HG02870 (cell line): Measurements from ENCODE around the gene SNRNP25.
A peak's percentile ranks its signal among the peaks of the same experiment; 100 is the strongest.
"Not testable (repeated sequence)": the region's sequence is repeated elsewhere in the genome, so short reads cannot be mapped to it uniquely, and the experiment has no call there.

Experiments used
- ATAC-seq: cut with Tn5 transposase; IDR thresholded peaks from one replicate; pipeline ENCODE4 v1.9.1; 2021; ENCODE audit warnings: mild to moderate bottlenecking, moderate library complexity; ENCODE audit not compliant: unreplicated experiment

Gene SNRNP25

DNA sequence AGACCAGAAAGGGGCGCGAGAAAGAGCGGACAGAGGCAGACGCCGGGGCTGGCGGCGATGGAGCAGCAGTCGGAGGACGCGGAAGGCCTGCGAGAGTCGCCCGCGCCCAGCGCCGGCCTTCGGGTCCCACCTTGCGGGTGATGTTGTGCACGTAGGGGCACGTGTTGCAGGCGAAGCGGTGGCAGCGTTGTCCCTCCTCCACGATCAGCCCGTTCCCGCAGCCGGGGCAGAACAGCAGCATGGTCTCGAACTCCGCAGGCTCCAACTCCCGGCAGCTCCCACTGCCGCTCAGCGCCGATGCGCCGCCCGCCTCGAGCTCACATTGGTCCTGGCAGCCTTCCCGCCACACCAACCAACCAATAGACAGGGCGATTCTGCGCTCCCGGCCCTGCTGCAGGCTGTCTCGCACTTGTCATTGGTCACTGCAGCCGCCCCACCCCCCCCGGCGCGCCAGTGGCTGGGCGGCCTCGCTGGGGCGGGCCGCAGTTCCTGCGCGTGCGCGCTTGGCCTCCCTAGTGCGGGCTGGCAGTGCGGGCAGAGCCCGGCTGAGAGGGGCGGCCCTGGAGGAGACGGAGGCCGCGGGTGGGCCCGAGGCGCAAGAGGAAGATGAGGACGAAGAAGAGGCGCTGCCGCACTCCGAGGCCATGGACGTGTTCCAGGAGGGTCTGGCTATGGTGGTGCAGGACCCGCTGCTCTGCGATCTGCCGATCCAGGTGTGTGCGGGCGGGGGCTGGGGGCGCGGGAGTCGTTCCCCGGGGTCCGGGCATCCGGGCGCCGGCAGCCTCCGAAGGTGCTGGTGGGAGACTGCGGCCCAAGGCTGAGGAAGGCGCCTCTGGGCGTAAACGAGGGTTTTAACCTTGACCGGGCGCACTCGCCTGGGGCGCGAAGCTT, at the start of gene SNRNP25, which contains the start of gene POLR3K:
Gene SNRNP25, plus strand, starts transcription at position 483 of the 891 bp plus-strand sequence. Its CDS starts 189 bp downstream, at position 672.
Gene POLR3K, minus strand, starts transcription at position 263 of the 891 bp plus-strand sequence. Its CDS starts 22 bp downstream, at position 241.
- ATAC-seq, result peak; percentile 89

DNA sequence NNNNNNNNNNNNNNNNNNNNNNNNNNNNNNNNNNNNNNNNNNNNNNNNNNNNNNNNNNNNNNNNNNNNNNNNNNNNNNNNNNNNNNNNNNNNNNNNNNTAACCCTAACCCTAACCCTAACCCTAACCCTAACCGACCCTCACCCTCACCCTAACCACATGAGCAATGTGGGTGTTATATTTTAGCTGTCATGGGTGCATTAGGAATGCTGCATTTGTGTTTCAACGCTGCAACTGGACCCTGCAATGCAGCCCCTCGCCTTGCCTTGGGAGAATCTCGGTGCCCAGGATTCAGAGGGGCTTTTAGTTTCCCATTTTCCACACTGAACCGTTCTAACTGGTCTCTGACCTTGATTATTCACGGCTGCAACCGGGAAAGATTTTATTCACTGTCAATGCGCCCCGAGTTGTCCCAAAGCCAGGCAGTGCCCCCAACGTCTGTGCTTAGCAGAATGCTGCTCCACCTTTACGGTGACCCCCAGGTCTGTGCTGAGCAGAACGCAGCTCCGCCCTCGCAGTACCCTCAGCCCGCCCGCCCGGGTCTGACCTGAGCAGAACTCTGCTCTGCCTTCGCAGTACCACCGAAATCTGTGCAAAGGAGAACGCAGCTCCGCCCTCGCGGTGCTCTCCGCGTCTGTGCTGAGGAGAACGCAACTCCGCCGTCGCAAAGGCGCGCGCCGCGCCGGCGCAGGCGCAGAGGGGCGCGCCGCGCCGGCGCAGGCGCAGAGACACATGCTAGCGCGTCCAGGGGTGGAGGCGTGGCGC, 43.5 kb upstream of the SNRNP25 start:
- ATAC-seq, result no peak

DNA sequence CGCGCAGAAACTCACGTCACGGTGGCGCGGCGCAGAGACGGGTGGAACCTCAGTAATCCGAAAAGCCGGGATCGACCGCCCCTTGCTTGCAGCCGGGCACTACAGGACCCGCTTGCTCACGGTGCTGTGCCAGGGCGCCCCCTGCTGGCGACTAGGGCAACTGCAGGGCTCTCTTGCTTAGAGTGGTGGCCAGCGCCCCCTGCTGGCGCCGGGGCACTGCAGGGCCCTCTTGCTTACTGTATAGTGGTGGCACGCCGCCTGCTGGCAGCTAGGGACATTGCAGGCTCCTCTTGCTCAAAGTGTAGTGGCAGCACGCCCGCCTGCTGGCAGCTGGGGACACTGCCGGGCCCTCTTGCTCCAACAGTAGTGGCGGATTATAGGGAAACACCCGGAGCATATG, 42.9 kb upstream of the SNRNP25 start:
- ATAC-seq, result not testable (repeated sequence)

DNA sequence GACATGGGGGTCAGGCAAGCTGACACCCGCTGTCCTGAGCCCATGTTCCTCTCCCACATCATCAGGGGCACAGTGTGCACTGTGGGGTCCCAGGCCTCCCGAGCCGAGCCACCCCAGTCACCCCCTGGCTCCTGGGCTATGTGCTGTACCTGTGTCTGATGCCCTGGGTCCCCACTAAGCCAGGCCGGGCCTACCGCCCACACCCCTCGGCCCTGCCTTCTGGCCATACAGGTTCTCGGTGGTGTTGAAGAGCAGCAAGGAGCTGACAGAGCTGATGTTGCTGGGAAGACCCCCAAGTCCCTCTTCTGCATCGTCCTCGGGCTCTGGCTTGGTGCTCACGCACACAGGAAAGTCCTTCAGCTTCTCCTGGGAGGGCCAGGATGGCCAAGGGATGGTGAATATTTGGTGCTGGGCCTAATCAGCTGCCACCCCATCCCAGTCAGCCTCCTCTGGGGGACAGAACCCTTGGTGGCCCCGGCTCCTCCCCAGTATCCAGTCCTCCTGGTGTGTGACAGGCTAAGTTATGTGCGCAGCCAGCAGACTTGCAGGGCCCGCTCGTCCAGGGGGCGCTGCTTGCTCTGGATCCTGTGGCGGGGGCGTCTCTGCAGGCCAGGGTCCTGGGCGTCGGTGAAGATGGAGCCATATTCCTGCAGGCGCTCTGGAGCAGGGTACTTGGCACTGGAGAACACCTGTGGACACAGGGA, 36.4 kb upstream of the SNRNP25 start:
- ATAC-seq, result not testable (repeated sequence)

DNA sequence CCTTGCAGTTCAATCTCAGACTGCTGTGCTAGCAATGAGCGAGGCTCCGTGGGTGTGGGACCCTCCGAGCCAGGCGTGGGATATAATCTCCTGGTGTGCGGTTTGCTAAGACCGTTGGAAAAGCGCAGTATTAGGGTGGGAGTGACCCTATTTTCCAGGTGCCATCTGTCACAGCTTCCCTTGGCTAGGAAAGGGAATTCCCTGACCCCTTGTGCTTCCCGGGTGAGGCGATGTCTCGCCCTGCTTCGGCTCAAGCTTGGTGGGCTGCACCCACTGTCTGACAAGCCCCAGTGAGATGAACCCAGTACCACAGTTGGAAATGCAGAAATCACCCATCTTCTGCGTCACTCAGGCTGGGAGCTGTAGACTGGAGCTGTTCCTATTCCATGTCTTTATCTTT, 32.7 kb upstream of the SNRNP25 start:
- ATAC-seq, result not testable (repeated sequence)

DNA sequence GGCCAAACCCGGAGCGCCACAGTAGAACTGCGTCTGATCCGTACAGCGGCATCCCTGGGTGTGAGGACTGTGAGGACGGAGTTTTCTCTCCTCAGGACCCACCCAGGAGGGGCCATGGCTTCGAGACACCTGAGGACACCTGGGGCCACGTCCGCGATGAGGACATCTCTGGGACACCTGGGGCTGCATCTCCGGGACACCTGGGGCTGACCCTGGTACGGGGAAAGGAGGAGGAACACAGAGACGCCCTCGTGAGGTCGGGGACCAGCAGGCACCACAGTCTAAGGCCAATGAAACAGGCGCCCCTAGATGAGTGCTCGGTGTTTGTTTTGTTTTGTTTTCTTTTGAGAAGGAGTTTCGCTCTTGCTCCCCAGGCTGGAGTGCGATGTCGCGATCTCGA, 29.5 kb upstream of the SNRNP25 start:
- ATAC-seq, result not testable (repeated sequence)

DNA sequence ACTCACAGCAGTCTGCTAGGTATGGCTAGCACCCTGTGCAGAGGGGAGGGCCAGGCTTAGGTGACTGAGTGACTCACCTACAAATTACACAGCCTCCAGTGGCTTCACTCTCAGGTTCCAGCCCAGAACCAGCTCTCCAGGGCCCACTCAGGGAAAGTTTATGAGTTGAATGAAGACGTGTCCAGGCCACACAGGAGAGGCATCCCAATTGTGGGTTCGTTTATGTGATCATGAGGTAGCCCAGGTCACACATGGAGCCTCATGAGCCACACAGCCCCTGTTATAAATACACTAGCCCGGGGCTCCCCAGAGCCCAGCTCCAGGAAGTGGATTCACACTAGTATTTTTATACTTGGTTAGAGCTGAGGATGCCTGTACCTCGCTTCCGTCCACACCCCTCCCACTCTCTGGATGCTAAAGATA, 27.7 kb upstream of the SNRNP25 start:
- not testable (repeated sequence) for ATAC-seq

DNA sequence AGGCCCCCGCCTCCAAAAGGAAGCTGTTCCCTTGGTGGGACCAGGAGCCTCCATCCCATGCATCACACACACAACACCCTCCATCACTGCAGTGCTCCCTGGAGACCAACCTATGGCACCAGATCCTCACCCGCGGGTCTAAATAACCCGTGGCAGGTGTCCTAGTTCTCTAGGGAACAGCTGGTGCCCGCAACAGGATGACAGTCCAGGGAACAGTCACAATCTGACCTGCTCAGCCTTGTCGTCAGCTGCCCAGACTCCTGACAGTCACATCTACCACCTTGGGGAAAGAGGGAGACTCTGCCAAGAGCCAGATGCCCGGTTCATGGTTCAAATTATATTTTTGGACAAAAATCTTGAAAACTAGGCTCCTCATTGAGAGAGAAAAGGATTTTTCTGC, 23.0 kb upstream of the SNRNP25 start:
- ATAC-seq, result not testable (repeated sequence)

DNA sequence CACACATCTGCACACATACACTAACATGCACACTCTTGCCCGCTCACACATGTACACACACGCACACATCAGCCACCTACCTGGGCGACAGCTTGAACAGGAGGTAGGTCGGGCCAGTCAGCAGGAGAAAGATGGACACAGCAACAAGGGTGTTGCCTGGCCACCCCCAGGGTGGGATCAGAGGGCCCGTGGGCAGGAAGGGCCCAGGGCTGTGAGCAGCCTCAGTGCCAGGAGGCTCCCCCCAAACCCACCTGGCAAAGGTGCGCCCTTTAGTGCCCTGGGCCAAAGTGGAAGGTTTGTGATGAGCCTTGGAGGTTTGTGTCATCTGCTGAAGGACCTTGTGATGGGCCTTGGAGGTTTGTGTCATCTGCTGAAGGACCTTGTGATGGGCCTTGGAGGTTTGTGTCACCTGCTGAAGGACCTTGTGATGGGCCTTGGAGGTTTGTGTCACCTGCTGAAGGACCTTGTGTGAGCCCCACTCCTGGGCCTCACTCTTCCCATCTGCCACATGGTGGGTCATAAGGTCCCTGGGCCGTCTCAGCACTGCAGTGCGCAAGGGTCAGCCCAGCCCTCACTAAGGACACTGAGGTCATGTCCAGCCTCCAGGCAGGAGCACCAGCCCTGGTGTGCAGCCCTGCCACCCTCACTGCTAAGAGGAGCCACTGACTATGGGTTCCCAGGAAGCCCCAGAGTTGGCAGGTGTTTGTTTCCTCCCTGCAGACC, 20.3 kb upstream of the SNRNP25 start:
- not testable (repeated sequence) for ATAC-seq

DNA sequence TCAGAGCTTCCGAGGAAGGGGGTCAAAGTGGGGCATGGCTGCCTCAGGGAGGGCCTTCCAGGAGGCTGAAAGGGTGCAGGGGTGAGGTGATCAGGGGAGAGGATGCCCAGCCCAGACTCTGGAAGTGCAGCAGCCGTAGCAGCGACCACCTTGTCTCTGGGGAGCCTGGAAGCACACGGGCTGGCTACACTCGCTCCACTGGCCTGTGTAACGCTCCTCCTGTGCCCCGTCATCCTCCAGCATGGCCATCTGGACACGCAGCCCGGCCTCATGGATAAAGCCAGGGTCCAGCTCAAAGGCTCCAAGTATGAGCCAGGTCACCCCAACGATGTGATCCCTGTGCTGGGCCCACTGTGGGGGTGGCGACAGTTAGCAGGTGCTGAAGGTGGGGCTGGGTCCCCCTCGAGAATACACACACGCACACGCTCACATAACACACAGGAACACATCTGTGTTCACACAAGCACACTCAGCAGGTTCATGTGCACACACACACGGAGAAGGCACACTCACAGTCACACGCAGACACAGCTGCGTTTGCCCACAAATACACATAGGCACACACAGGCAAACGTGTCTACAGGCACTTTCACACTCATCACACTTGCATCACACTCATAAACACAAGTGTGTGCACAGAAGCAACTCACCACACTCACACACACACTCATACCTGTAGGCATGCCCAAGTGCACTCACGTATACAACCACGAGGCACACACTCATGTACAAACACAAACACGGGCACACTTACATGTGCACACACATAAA, 19.6 kb upstream of the SNRNP25 start:
- no peak for ATAC-seq

DNA sequence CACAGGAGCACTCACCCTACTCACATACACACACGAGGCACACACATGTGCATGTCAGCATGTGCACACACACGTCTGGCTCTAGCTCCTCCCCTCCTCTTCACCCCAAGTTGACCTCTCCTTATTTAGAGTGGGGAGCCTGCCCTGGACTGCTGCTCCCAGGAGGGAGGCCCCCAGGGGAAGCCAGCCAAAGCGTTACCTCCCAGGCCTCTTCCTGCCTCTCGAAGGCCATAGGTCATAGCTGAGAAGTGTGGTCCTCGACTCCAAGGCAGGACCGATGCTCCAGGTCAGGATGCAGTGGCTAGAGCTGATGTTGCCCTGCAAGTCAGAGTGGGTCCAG, 19.0 kb upstream of the SNRNP25 start:
- ATAC-seq, result no peak

DNA sequence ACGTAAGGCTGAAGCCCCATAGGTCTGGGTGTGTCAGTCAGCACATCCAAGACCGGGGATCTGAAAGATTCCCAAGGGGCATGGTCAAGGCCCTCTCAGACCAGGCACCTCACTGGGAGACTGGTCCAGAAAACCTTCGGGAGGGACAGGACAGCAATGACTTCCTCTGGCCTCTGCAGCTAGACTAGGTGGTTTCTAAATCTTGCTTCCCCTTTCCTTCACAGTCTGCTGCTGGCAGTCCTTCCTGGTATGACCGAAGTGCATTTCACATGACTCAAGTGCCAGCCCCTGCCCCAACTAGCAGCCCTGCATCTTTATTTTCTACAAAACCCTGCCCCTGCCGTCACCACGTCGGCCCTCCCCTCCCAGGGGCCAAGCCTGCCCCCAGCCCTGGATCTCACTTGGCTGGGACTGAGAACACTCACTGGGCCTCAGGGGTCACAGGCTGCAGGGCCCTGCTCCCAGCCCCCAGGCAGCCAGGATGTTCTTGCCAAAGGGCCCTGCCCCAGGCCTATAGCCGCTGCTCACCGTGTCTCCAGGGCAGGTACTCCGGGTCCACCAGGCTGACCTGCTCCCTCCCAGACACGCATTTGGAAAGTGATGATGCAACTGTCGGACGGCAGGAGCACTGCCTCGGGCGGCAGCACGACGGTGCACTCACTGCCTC, 18.5 kb upstream of the SNRNP25 start:
- no peak for ATAC-seq

DNA sequence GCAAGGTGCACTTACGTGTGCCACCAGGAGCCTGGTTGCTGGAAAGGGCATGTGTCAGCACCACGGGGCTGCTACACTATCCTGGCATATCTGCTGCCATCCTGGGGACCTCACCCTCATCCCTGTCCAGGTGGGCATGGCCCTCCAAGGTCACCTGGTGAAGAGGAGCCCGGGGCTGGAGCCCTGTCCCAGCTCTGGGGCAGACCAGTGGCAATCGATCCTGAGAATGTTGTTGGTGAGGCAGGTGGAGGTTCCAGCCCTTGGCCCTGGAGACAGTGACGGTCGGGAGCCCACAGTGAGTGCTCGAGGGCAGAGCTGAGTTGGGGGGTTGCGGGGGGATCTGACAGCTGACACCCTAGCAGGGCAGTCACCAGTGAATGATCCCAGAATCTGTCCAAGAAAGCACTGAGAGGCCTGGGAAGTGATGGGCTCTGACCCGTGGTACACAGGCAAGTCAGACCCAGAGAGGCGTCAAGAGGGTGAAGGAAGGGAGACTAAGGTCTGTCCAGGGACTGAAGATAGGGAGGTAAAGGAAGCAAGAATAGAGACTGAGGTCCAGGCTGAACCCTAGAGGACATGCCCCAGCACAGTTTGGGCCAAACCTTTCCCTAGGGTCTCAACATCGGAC, 17.8 kb upstream of the SNRNP25 start:
- ATAC-seq, result no peak

DNA sequence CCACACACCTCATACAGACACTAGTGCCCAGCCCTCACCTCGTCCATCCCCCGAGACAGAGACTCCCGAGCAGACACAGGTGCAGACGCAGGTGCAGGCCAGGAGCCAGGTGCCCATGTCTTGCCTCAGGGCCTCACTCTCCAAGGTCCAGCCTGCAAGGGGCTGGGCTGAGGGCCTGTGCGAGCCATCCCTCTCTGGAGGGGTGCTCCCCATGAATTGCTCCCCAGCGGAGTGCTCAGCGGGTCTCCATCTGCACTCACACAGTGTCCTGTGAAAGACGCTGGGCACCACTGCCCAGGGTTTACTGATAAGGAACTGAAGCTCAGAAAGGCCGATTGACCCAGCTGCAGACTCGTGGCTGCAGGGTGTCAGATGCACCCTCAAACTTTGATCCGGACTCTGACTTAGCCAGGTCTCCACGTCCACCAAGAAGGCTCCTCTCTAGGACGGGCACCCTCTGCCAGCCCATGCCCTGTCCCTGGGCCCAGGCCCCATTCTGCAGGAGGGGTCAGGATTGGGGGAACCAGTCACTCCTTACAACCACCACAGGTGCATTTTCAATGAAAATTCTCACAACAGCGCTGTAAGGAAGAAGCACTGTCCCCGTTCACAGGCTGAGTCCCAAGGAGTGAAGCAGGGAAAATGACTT, 17.2 kb upstream of the SNRNP25 start:
- no peak for ATAC-seq

DNA sequence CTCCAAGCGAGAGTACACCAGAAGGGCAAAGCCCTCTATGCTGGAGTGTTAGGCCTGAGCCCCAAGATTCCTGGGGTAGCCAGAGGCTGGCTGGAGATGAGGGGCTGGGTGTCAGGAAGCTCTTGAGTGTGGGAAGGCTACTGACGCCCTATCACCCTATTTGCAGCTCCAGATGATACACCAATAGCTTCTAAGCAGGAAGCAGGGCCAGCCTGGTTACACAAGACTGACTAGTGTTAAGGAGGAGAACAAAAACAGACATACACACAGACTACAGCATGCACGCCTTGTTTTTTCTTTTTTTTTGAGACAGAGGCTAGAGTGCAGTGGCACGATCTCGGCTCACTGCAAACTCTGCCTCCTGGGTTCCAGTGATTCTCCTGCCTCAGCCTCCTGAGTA, 16.1 kb upstream of the SNRNP25 start:
- no peak for ATAC-seq

DNA sequence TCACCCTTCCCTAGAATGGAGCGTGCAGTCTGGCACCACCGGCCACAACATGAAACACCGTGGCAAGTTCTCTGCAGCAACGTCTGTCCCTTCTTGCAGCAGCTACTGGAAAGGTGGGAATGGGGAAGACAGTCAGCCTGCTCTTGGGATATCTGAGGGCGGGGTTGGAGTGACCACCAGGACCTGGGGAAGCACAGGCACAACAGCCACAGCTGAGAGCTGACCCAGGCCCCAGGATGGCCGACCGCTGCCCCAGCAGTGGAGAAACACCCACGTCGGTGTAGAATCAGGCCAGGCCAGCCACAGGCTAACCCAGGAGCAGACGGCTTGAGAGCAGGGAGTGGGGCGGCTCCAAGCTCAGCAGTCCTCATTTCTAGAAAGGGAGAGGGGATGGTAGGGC, 15.4 kb upstream of the SNRNP25 start:
- not testable (repeated sequence) for ATAC-seq

DNA sequence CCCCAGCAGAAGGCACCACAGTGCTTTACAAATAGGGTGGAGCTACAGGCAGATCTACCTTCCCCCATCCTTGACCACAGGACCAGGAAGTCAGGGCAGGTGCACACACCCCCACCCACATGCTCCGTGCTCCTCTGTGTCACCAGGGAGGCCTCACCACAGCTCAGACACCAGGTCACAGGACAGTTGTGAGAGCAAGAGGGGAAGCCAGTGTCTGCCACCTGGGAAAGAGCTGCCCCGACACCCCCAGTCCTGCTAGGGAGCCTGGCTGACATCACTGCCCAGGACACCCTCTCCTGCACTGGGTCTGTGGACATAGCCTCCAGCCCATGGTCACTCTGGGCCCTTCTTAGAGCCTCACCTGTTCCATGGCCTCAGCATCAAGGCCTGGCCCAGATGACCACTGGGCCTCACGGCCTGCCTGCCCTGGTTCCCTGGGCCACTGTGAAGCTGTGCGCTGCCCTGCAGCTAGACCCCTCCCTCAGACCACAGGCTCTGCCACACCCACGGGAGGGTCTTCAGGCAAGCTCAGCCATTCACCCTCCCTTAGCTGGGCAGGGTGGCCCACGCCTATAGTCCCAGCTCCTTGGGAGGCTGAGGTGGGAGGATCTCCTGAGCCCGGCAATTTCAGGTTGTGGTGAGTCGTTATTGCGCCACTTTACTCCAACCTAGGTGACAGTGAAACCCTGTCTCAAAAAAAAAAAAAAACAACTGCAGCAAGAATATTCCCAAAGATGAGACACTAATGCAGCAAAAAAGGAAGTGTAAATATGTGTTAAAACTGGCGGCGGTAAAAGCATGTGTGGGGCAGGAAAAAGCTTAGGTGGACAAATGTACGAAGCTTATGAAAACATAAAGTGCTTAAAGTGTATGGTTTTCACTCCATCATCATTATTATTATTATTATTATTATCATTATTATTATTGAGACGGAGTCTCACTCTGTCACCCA, 14.4 kb upstream of the SNRNP25 start:
- ATAC-seq, result peak; percentile 70
